Measurements from ENCODE around the gene SFTA2.
A peak's percentile ranks its signal among the peaks of the same experiment; 100 is the strongest.
"Not testable (repeated sequence)": the region's sequence is repeated elsewhere in the genome, so short reads cannot be mapped to it uniquely, and the experiment has no call there.

The SFTA2 gene

DNA sequence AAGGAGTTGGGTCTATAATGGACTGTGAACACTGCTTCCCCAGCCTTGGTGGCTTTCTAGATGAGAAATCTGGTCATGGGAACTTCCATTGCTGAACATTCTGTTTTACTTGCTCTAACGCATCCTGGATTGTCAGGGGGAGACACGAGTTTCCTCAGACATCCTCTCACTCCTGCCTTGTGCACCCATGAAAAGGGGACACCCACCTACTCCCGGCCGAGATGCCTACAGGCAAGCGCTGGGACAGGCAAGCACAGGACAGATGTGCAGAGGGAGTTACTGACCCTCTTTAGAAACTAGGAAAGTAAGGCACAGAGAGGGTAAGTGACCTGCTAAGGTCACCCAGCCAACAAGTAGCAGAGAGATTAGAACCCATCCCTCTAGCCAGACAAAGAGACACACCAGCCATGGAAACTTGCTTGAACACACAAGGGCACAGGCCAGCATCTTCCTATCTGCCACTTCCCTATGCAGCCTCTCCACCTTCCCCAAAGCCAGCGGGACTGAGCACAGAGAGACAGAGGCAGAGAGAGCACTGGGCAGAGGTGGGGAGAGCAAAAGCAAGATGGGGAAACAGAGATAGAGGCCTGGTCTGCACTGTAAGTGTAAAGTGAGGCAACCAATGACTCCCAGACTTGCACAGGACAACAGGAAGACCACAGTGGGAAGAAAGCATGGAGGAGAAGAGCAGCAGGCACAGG is 845 bp upstream of the SFTA2 start:
- no peak for DNase-seq (ENCODE audit: low spot score)
- Mint-ChIP-seq H3K9me3 (peaks cover 7% of the 10 kb centered on the region), H3K27ac (no peak overlapping the region)

DNA sequence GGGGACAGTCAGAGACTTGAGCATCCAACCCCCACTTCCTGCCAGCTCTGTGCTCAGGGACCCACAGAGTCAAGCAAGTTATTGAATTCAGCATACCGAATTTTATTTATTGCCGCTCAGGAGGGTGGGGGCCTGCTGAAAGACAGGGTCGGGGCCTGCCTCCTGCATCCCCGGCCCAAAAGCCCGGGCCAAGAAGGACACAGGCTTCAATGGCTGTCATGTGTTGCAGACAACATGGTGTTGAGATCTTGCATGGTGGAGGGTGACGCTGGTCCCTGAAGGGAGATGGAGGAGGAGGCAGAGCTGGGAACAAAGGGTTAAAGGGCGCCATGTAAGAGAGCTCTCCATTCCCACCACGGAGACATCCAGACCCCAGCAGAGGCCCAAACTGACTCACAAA is 698 bp downstream of the SFTA2 start:
- H3K36me3 Mint-ChIP-seq (ENCODE audit: low read depth), result peaks cover 10% of the 10 kb centered on the region
- H3K4me1 Mint-ChIP-seq (ENCODE audit: low read depth), result no peaks in the 10 kb centered on the region
- no peak overlapping the region for H3K27ac Mint-ChIP-seq
- peaks cover 7% of the 10 kb centered on the region for H3K9me3 Mint-ChIP-seq
- no peak overlapping the region for H3K4me3 Mint-ChIP-seq
- H3K27me3 Mint-ChIP-seq (ENCODE audit: low read depth), result peaks cover 3% of the 10 kb centered on the region
- no peak for DNase-seq (ENCODE audit: low spot score)

More for the DNA sequence above, 845 bp upstream of the SFTA2 start:
- no peaks in the 10 kb centered on the region for H3K4me1 Mint-ChIP-seq (ENCODE audit: low read depth)
- H3K27me3 Mint-ChIP-seq (ENCODE audit: low read depth), result peaks cover 3% of the 10 kb centered on the region
- H3K36me3 Mint-ChIP-seq (ENCODE audit: low read depth), result peaks cover 4% of the 10 kb centered on the region
- H3K4me3 Mint-ChIP-seq, result no peak overlapping the region

DNA sequence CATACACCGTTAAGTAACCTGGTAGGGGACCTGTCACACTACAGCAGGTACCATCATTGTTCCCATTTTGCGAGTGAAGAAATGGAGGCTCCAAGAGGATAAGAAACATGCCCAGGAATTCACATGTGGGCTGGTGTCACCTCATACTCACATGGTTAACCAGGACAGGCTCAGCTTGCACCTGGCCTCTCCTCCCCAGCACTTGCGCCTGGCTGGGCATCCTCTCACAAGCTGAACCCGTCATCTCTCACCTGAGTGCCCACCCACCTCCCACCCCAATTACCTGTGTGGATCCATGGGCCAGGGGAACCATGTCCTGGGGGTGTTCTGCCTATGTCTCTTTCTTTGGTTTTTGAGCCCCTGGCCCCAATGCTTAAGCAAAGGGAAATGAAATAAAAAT is 1.5 kb downstream of the SFTA2 start:
- DNase-seq (ENCODE audit: low spot score), result no peak

DNA sequence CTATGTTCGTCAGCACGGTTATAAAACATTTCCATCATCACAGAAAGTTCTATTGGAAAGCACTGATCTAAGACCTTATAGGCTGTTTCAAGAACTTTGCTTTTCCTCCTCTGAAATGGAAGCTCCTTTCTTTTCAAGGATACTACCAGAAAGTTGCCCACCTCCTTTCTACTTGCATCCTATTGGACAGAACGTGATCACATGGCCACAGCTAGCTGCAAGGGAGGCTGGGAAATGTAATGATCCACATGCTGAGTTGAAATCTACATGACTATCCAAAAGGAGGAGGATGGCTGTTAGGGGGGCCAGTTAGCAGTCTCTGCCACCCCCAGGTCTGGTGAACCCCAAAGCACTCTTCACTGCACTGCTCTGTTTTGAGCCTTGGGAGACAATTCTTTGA is 3.3 kb downstream of the SFTA2 start:
- H3K27me3 Mint-ChIP-seq (ENCODE audit: low read depth), result no peaks in the 10 kb centered on the region
- no peak for DNase-seq (ENCODE audit: low spot score)
- H3K9me3 Mint-ChIP-seq, result peaks cover 7% of the 10 kb centered on the region
- H3K4me3 Mint-ChIP-seq, result no peak overlapping the region
- peaks cover 16% of the 10 kb centered on the region for H3K36me3 Mint-ChIP-seq (ENCODE audit: low read depth)
- no peaks in the 10 kb centered on the region for H3K4me1 Mint-ChIP-seq (ENCODE audit: low read depth)
- no peak overlapping the region for H3K27ac Mint-ChIP-seq

More for the DNA sequence above, 1.5 kb downstream of the SFTA2 start:
- Mint-ChIP-seq H3K9me3 (peaks cover 7% of the 10 kb centered on the region), H3K27me3 (ENCODE audit: low read depth) (peaks cover 3% of the 10 kb centered on the region), H3K4me3 (no peak overlapping the region), H3K36me3 (ENCODE audit: low read depth) (peaks cover 10% of the 10 kb centered on the region), H3K27ac (no peak overlapping the region), H3K4me1 (ENCODE audit: low read depth) (no peaks in the 10 kb centered on the region)

DNA sequence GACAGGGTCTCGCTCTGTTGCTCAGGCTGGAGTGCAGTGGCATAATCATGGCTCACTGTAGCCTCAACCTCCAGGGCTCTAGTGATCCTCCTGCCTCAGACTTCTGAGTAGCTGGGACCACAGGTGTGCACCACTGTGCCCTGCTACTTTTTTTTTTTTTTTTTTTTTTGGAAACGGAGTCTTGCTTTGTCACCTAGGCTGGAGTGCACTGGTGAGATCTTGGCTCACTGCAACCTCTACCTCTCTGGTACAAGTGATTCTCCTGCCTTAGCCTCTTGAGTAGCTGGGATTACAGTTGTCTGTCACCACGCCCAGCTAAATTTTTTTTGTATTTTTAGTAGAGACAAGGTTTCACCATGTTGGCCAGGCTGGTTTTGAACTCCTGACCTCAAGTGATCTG is 4.9 kb downstream of the SFTA2 start:
- not testable (repeated sequence) for H3K27ac Mint-ChIP-seq

DNA sequence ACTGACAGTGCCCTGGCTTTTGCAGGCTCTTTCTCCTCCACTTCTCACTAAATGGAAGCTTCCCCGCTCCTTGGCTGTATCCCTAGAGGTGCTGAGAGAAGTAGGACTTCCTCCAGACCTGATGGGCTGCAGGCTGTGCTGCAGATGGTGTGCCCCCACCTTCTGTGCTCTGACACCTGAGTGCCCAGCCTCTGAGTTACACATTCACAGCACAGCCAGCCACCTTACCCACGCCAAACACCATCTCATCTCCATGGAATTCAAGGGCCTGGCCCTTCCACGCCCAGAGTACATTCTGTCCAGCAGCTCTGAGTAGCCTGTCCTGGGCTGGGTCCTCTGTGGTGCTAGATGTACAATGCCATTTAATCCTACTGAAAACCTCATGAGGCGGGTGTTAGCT is 5.3 kb downstream of the SFTA2 start:
- Mint-ChIP-seq H3K4me3 (no peak overlapping the region), H3K27me3 (ENCODE audit: low read depth) (no peaks in the 10 kb centered on the region), H3K4me1 (ENCODE audit: low read depth) (no peaks in the 10 kb centered on the region), H3K9me3 (peaks cover 7% of the 10 kb centered on the region), H3K36me3 (ENCODE audit: low read depth) (peaks cover 25% of the 10 kb centered on the region), H3K27ac (no peak overlapping the region)
- DNase-seq (ENCODE audit: low spot score), result no peak

More for the DNA sequence above, 4.9 kb downstream of the SFTA2 start:
- not testable (repeated sequence) for H3K4me1 Mint-ChIP-seq (ENCODE audit: low read depth); H3K27me3 Mint-ChIP-seq (ENCODE audit: low read depth); H3K4me3 Mint-ChIP-seq; DNase-seq (ENCODE audit: low spot score); H3K9me3 Mint-ChIP-seq
- peaks cover 25% of the 10 kb centered on the region for H3K36me3 Mint-ChIP-seq (ENCODE audit: low read depth)

DNA sequence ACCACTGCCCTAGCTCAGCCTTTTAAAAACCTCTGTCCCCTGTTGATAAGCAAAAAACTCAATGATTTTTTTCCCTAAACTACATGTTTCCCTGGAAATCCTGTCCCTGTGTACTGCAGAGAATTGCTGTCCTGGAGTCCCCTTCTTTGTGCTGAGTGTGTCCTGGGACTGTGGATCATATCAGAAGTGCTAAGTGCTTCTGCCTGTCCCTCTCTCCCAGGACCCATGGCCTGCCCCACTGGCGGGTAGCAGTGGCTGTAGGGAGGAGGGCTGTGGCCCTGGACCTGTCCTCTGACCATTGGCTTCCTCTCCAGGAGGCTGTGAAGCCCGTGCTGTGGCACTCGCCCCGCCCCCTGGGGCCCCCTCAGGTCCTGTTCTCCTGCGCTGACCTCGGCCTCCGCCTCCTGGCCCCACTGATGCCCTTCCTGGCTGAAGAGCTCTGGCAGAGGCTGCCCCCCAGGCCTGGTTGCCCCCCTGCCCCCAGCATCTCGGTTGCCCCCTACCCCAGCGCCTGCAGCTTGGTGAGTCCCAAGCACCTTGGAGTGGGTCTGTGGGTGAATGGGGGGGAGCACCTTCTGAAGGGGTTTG is 7.8 kb downstream of the SFTA2 start:
- H3K9me3 Mint-ChIP-seq, result not testable (repeated sequence)
- peaks cover 38% of the 10 kb centered on the region for H3K36me3 Mint-ChIP-seq (ENCODE audit: low read depth)

DNA sequence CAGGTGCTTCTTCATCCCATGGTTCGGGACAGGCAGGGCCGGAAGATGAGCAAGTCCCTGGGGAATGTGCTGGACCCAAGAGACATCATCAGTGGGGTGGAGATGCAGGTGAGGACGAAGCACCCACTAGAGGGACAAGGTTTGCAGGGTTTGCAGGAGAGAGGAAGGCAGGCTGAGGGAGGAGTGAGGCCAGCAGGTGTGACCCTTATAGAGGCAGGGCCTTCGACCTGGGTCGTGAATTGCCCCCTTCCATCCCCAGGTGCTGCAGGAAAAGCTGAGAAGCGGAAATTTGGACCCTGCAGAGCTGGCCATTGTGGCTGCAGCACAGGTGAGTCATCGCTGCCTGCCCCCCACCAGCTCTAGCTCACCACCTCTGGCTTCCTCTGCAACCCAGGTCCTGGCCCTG is 9.5 kb downstream of the SFTA2 start:
- H3K4me1 Mint-ChIP-seq (ENCODE audit: low read depth), result no peaks in the 10 kb centered on the region
- no peak overlapping the region for H3K4me3 Mint-ChIP-seq
- DNase-seq (ENCODE audit: low spot score), result no peak

More for the DNA sequence above, 7.8 kb downstream of the SFTA2 start:
- H3K27ac Mint-ChIP-seq; DNase-seq (ENCODE audit: low spot score); H3K27me3 Mint-ChIP-seq (ENCODE audit: low read depth); H3K4me3 Mint-ChIP-seq; H3K4me1 Mint-ChIP-seq (ENCODE audit: low read depth): not testable (repeated sequence)

DNA sequence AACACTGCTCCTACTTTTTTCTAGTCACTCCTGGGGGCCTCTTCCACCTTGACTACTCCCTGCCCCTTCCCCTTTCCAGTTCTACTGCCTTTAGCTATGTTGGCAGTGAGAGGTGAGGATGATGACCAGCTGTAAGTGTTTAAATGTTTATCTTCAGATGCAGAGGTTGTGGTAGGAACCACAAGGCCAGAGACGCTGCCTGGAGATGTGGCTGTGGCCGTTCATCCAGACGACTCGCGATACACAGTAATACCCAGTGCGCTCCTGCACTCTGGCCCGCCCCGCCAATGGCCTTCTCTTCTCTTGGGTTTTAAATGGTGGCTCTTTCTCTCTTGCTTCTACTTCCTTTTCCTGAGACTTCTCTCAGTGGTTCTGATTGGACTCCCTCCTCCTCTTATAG is 13.3 kb downstream of the SFTA2 start:
- H3K4me3 Mint-ChIP-seq, result no peak overlapping the region
- H3K4me1 Mint-ChIP-seq (ENCODE audit: low read depth), result peaks cover 21% of the 10 kb centered on the region
- no peak for DNase-seq (ENCODE audit: low spot score)
- H3K36me3 Mint-ChIP-seq (ENCODE audit: low read depth), result peaks cover 31% of the 10 kb centered on the region
- no peaks in the 10 kb centered on the region for H3K9me3 Mint-ChIP-seq
- H3K27me3 Mint-ChIP-seq (ENCODE audit: low read depth), result no peaks in the 10 kb centered on the region
- no peak overlapping the region for H3K27ac Mint-ChIP-seq

More for the DNA sequence above, 9.5 kb downstream of the SFTA2 start:
- H3K27me3 Mint-ChIP-seq (ENCODE audit: low read depth), result no peaks in the 10 kb centered on the region
- no peaks in the 10 kb centered on the region for H3K9me3 Mint-ChIP-seq
- H3K36me3 Mint-ChIP-seq (ENCODE audit: low read depth), result peaks cover 33% of the 10 kb centered on the region
- no peak overlapping the region for H3K27ac Mint-ChIP-seq

DNA sequence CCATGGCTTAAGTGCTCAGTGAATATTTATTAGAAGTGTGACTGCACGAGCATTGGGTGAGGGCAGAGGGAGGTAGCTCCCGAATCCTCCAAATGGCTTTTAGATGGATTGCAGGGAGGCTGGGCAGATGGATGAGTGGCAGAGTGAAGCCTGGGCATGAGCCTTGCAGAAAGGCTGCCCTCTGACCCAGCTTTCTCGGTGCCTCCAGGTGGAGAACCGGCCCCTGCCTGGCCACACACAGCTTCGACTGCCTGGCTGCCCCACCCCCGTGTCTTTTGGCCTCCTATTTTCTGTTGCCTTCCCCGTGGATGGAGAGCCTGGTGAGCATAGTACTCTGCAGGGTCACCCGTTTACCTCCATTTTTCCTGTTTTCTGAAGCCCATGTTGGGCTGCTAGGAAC is 14.5 kb downstream of the SFTA2 start:
- H3K27ac Mint-ChIP-seq, result no peak overlapping the region
- H3K4me1 Mint-ChIP-seq (ENCODE audit: low read depth), result peaks cover 25% of the 10 kb centered on the region
- no peaks in the 10 kb centered on the region for H3K27me3 Mint-ChIP-seq (ENCODE audit: low read depth)
- no peak overlapping the region for H3K4me3 Mint-ChIP-seq
- no peak for DNase-seq (ENCODE audit: low spot score)
- no peaks in the 10 kb centered on the region for H3K9me3 Mint-ChIP-seq
- peaks cover 27% of the 10 kb centered on the region for H3K36me3 Mint-ChIP-seq (ENCODE audit: low read depth)

DNA sequence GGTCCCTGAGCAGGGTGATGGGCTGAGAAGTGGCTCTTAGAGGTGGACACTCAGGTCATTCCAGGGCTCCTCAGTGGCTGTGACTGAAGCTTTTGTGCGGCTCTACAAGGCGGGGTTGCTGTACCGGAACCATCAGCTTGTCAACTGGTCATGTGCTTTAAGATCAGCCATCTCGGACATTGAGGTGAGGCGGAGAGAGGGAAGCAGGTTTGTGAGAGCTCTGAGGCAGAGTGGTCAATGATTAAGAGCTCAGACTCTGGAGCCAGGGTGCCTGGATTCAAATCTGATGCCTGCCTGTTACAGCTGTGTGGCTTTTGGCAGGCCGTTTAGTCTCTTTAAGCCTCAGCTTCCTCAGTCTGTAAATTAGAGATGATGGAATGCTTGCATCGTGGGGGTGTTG is 14.9 kb downstream of the SFTA2 start:
- Mint-ChIP-seq H3K27ac (peak overlapping the region; percentile 39), H3K4me3 (no peak overlapping the region), H3K27me3 (ENCODE audit: low read depth) (no peaks in the 10 kb centered on the region), H3K36me3 (ENCODE audit: low read depth) (peaks cover 27% of the 10 kb centered on the region), H3K4me1 (ENCODE audit: low read depth) (peaks cover 25% of the 10 kb centered on the region), H3K9me3 (no peaks in the 10 kb centered on the region)
- no peak for DNase-seq (ENCODE audit: low spot score)

DNA sequence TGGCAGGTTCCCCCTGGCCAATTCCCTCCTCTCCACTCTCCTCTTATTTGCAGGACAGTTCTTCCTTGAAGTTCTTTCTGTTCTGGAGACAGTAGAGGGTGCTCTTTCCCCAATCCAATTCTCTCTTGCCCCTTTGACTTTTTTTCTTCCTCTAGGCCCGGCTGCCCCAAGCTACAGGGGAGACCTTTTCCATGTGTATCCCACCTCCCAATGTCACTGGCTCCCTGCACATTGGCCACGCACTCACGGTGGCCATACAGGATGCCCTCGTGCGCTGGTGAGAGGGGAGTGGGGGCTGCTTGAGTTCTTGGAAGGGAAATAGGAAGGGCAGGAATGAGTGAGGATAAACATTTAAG is 16.4 kb downstream of the SFTA2 start:
- H3K27ac Mint-ChIP-seq, result peak overlapping the region; percentile 77
- peaks cover 25% of the 10 kb centered on the region for H3K4me1 Mint-ChIP-seq (ENCODE audit: low read depth)
- DNase-seq (ENCODE audit: low spot score), result peak; percentile 13
- no peaks in the 10 kb centered on the region for H3K27me3 Mint-ChIP-seq (ENCODE audit: low read depth)
- peaks cover 34% of the 10 kb centered on the region for H3K36me3 Mint-ChIP-seq (ENCODE audit: low read depth)
- H3K4me3 Mint-ChIP-seq, result peak overlapping the region; percentile 86
- H3K9me3 Mint-ChIP-seq, result no peaks in the 10 kb centered on the region

DNA sequence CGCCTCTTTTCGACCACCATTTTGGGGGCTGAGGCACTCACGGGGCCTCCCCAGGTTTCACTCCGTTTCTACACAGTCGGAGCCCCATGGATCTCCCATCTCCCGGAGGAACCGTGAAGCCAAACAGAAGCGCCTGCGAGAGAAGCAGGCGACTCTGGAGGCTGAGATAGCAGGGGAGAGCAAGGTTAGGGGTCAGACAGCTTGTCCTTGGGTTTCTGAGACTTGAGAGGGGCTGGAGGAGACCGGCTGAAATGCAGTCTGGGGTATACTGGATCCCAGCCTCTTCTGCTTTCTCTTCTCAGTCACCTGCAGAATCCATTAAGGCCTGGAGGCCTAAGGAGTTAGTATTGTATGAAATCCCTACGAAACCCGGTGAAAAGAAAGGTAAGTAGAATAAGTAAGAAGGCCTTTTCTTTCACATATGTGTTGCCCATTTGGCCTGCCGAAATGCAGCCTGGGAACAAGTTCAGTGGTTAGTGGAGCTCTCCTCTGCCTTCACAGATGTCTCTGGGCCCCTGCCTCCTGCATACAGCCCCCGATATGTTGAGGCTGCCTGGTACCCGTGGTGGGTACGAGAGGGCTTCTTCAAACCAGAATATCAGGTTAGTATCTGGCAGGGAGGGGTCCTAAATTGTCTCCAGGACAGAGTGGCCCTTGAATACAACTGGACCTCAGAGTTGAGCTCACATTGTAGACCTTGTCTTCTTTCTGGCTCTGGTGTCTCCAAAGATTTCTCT is 16.9 kb downstream of the SFTA2 start:
- Mint-ChIP-seq H3K4me1 (ENCODE audit: low read depth) (peaks cover 25% of the 10 kb centered on the region), H3K27me3 (ENCODE audit: low read depth) (no peaks in the 10 kb centered on the region), H3K4me3 (peak overlapping the region; percentile 86), H3K9me3 (no peaks in the 10 kb centered on the region), H3K36me3 (ENCODE audit: low read depth) (peaks cover 28% of the 10 kb centered on the region), H3K27ac (peak overlapping the region; percentile 87)
- DNase-seq (ENCODE audit: low spot score), result no peak

DNA sequence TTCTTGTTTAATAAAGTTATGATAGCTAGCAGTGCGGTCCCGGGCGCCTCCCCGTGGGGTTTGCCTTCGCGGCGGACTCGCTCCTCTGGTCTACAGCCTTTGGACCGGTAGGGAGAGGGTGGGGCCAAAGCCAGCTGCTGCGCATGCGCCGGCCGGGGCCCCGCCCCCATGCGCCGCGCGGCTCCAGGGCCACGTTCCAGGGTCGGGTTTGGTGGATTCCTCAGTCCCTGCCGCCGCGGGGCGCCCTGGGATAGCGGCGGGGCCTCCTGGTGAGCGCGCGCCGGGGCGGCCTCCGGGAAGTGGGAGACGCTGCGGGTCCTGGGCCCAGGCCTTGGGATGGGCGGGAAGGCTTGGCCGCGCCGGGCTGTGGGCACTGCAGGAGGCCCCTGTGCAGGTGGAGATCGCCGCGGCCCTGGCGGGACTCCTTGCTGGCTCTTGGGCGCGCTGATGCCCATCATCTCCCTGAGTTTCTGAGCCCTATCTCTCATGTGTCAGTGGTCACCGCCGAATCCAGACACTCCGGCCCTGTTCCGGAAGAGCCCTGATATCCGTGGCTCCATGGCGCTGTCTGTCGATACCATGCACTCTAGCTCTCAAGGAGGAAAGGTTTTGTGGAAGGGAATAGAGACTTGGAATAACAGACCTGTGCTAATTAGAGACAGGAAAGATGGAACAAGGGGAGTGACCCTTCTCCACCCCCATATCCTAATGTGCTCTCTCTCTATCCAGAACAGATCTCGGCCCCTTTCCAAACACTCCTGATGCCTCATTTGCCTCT is 17.7 kb downstream of the SFTA2 start, which contains the start of gene VARS2:
TSS of gene VARS2 (plus strand) at position 163 of the 778 bp plus-strand sequence. CDS start at position 762, 599 bp downstream.
- Mint-ChIP-seq H3K4me1 (ENCODE audit: low read depth) (peaks cover 25% of the 10 kb centered on the region), H3K4me3 (peak within 1 kb of the TSS; percentile 86), H3K27me3 (ENCODE audit: low read depth) (no peaks in the 10 kb centered on the region), H3K36me3 (ENCODE audit: low read depth) (peaks cover 26% of the 10 kb centered on the region), H3K27ac (peak within 1 kb of the TSS; percentile 87), H3K9me3 (no peaks in the 10 kb centered on the region)
- peak; percentile 93 for DNase-seq (ENCODE audit: low spot score)

Measured in T-helper 2 cell treated with Interferon-gamma antibody and Interleukin-4, amounts not matched to agents 5 μg/mL and 100 μg/mL, for 36 hours (primary cell).